Measurements from ENCODE around the gene CD82.
"Not testable (repeated sequence)": the region's sequence is repeated elsewhere in the genome, so short reads cannot be mapped to it uniquely, and the experiment has no call there.

Gene CD82

GRCh38 chr11:44629732-44630345 is 64.4 kb downstream of the CD82 start:
- no peak for DNase-seq (ENCODE audit: low read depth, low spot score)

GRCh38 chr11:44630511-44631210 is 65.2 kb downstream of the CD82 start:
- DNase-seq (ENCODE audit: low read depth, low spot score): no peak

DNA sequence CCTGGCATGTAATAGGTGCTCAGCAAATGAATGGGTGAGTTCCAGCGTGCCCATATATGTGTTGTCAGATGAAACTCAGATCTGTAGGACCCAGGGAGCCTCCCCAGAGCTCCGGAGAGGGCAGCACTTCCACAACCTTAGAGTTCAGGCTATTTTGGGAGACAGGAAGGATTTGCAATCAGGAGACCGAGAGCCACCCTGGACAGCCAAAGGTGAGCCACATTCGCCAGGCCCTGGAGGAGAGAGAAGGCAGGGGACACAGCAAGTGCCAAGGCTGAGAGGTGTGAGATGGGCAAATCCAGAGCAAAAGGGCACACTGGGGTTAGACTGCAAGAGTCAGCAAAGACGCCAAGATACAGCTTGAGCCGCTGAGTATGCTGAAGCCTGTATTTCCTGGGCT is 66.4 kb downstream of the CD82 start:
- DNase-seq (ENCODE audit: low read depth, low spot score): no peak

DNA sequence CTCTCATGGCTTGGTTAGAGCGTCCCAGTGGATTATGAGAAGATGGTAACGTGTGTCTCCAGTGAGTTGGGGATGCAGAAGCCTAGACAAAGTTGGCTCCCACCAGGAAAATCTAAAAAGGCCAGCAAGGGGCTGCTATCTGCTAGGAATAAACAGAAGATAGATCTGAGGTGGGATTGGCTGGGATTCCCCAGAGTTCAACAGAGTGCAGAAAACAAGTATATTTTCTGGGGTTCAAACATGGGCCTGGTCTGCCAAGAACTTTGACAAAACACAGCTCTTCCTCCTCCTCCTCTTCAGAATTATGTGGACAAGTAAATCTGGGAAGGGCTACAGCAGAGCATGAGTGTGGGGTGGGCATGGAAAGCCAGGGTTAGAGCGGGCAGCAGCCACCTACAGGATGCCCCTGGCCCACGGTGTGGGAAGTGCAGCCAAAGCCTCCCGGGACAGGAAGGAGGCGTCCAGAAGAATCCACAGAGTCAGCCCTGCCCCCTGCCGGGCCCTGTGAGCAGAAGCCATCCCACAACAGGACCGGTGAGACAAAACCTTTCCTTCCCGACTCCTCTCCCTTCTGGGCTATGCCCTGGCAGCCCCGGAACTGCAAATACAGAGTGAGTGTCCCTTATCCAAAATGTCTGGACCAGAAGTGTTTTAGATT is 67.1 kb downstream of the CD82 start:
- DNase-seq (ENCODE audit: low read depth, low spot score): peak; percentile 32

DNA sequence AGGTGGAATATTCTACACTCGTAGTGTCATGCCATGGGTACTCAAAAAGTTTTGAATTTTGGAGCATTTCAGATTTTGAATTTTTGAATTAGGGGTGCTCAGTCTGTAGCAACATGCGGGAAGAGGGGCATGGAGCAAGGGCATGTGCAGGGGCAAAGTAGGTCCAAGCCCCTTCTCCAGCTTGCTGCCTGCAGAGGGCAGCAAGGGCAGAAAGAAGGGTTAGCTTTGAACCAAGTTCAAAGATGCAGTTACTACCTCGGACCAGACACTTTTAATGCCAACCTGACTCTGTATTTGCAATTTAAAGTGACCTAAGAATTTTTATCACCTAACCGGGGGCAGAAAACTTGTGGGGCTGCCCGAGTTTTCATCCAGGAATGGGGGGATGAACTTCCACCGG is 68.2 kb downstream of the CD82 start:
- peak; percentile 28 for DNase-seq (ENCODE audit: low read depth, low spot score)

DNA sequence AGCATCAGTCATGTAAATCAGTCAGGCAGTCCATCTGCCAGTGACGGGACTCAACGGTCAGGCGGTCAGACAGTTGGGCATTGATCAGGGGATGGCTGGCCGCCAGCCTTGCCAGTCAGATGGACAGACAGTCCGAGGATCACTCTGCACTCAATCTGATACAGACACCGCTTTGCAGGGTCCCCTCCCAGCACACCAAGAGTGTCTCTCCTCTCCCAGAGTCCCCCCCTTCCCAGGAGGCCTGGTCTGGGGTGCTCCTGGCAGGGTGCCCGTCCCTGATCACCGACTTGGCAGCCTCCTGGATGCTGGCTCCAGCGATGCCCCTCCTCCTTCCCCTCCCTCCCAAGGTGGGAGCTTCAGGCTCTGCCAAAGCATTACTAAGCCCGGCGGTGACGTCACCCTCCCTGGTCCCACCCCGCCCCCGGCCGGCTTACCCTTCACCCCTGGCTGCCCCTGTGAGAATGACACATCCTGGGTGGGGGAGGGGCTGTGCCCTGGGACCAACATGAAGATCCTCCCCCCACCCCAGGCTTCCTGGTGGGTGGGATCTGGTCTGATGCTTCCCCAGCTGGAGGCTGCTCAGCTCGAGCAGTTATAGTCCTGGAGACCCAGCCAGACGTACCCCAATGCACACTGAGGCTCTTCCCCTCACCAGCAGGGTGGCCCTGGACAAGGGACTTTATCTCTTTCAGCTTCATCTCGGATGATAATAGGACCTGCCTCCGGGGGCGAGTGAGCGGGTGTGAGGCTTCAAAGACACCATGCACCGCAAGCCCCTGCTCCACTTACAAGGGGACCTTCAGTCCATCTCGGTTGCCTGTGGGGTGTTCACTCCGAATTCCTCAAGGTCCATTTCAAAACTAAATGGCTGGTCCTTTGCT is 69.2 kb downstream of the CD82 start:
- peak; percentile 92 for DNase-seq (ENCODE audit: low read depth, low spot score)

DNA sequence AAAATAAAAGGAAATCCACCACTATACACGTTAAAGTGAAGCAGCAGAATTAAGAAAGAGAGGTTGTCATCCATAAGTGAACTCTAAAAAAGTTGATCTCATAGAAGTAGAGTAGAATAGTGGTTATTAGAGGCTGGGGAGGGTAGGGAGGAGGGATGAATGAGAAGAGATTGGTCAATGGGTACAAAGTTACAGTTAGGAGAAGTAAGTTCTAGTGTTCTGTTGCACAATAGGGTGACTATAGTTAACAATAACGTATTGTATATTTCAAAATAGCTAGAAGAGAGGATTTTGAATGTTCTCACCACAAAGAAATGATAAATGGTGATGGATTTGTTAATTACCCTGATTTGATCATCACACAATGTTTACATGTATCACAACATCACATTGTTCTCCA is 72.0 kb downstream of the CD82 start:
- no peak for DNase-seq (ENCODE audit: low read depth, low spot score)

DNA sequence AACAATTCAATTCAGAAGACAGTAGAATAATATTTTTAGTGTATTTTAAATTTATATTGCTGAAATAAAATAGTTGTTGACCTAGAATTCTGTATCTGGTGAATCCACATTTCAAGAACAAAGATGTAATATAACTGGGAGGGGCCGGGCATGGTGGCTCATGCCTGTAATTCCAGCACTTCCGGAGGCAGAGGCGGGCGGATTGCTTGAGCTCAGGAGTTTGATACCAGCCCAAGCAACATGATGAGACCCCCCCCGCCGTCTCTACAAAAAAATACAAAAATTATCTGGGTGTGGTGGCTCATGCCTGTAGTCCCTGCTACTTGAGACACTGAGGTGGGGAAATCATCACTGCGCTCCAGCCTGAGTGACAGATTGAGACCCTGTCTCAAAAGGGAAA is 72.6 kb downstream of the CD82 start:
- no peak for DNase-seq (ENCODE audit: low read depth, low spot score)

GRCh38 chr11:44643217-44643616 is 77.8 kb downstream of the CD82 start:
- no peak for DNase-seq (ENCODE audit: low read depth, low spot score)

DNA sequence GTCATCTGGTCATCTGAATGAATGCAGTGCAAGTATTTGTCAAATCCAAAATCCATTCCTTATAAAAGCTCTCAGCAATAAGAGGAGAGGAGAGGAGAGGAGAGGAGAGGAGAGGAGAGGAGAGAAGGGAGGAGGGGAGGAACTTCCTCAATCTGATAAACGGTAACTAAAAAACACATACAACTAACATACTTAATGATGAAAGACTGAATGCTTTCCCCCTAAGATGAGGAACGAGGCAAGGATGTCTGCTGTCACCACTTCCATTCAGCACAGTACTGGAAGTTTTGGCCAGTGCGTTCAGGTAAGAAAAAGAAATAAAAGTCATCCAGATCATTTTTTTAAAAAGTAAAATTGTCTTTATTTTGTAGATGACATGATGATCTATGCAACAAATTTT is 80.4 kb downstream of the CD82 start:
- DNase-seq (ENCODE audit: low read depth, low spot score): no peak

DNA sequence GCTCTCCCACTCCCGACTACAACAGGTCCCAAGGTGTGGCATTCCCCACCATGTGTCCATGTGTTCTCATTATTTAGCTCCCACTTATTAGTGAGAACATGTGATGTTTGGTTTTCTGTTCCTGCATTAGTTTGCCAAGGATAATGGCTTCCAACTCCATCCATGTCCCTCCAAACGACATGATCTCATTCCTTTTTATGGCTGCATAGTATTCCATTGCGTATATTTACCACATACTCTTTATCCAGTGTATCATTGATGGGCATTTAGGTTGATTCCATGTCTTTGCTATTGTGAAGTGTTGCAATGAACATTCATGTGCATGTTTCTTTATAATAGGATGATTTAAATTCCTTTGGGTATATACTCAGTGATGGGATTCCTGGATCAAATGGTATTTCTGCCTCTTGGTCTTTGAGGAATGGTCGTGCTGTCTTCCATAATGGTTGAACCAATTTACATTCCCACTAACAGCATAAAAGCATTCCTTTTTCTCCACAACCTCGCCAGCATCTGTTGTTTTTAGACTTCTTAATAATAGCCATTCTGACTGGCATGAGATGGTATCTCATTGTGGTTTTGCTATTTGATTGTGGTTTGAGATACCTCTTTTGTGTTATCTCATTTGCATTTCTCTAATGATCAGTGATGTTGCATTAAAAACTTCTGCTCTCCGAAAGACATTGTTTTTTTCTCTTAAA is 81.9 kb downstream of the CD82 start:
- peak; percentile 83 for DNase-seq (ENCODE audit: low read depth, low spot score)

- no peak for DNase-seq (ENCODE audit: low read depth, low spot score)
These were observed 82.6 kb downstream of the CD82 start for GRCh38 chr11:44648109-44648508.

GRCh38 chr11:44651535-44652155 is 86.2 kb downstream of the CD82 start:
- no peak for DNase-seq (ENCODE audit: low read depth, low spot score)

GRCh38 chr11:44652901-44653644 is 87.6 kb downstream of the CD82 start:
- no peak for DNase-seq (ENCODE audit: low read depth, low spot score)

- DNase-seq (ENCODE audit: low read depth, low spot score): no peak
These were observed 88.6 kb downstream of the CD82 start for GRCh38 chr11:44654057-44654456.

DNA sequence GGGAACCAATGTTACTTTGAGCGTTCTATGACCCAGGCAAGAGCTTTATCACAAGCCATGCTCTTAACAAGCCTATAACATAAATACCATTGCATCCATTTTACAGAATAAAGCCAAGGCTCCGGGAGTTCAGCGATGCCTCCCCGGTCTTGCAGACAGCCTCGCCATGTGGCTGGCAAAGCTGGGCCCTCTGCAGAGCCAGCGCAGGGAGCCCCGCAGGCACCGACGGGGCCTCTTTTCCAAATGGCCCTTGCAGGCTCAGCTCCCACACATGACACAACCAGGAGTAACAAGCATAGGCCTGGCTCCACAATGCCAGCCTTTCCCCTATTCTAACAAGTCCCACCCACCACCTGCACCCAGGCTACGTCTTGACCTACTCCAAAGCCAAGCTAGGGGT is 89.1 kb downstream of the CD82 start:
- DNase-seq (ENCODE audit: low read depth, low spot score): no peak

GRCh38 chr11:44657836-44658505 is 92.5 kb downstream of the CD82 start:
- DNase-seq (ENCODE audit: low read depth, low spot score): no peak

DNA sequence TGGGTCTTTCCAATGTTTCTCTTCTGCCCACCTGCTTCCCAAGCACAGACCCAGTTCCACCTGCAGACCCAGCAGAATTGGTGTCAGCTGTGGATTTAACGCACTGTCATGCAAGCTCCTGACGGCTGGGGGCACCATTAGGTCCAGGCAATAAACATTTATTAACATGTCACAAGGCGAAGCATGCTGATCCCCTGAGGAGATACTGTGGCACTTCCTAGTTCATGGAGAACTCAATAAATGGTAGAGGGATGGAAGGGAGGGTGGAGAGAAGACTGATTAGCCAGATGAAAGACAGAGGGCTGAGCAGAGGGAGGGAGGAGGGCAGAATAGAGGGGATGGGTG is 93.0 kb downstream of the CD82 start:
- peak; percentile 24 for DNase-seq (ENCODE audit: low read depth, low spot score)

- DNase-seq (ENCODE audit: low read depth, low spot score): no peak
These were observed 94.2 kb downstream of the CD82 start for GRCh38 chr11:44659641-44660040.

DNA sequence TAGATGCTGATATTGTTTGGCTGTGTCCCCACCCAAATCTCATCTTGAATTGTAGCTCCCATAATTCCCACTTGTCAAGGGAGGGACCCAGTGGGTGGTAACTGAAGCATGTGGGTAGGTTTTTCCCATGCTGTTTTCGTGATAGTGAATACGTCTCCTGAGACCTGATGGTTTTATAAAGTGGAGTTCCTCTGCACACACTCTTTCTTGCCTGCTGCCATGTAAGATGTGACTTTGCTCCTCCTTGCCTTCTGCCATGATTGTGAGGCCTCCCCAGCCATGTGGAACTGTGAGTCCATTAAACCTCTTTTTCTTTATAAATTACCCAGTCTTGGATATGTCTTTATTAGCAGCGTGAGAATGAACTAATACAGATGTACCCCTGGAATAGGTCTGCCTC is 95.1 kb downstream of the CD82 start:
- not testable (repeated sequence) for DNase-seq (ENCODE audit: low read depth, low spot score)

Measured in astrocyte of the hippocampus (primary cell).